Stimulated activated naive CD4-positive, alpha-beta T cell treated with Interleukin-2 at 50 U/mL for 16 hours (primary cell): ENCODE measurements around the gene ITGB1BP1.
"Not testable (repeated sequence)": the region's sequence is repeated elsewhere in the genome, so short reads cannot be mapped to it uniquely, and the experiment has no call there.

Source experiments
- DNase-seq: peaks from one replicate; lab custom pipeline; 2025; lab: John Stamatoyannopoulos, UW

The ITGB1BP1 gene

GRCh38 chr2:9400268-9401058 is 22.9 kb downstream of the ITGB1BP1 start:
- no peak for DNase-seq

GRCh38 chr2:9398881-9399780 is 24.2 kb downstream of the ITGB1BP1 start:
- no peak for DNase-seq

- DNase-seq = not testable (repeated sequence)
These were observed 25.1 kb downstream of the ITGB1BP1 start for GRCh38 chr2:9398251-9398650.

- DNase-seq = no peak
These were observed 26.1 kb downstream of the ITGB1BP1 start for GRCh38 chr2:9397201-9397600.

- DNase-seq = no peak
These were observed 28.5 kb downstream of the ITGB1BP1 start for GRCh38 chr2:9394816-9395215.

GRCh38 chr2:9392898-9393765 is 30.2 kb downstream of the ITGB1BP1 start:
- DNase-seq = no peak

- DNase-seq = no peak
These were observed 31.2 kb downstream of the ITGB1BP1 start for GRCh38 chr2:9391961-9392720.

GRCh38 chr2:9390991-9391390 is 32.3 kb downstream of the ITGB1BP1 start:
- DNase-seq = no peak

- no peak for DNase-seq
These were observed 33.0 kb downstream of the ITGB1BP1 start for GRCh38 chr2:9390151-9390850.

GRCh38 chr2:9388950-9389911 is 34.1 kb downstream of the ITGB1BP1 start:
- no peak for DNase-seq

- DNase-seq = no peak
These were observed 35.1 kb downstream of the ITGB1BP1 start for GRCh38 chr2:9388199-9388681.

- no peak for DNase-seq
These were observed 37.5 kb downstream of the ITGB1BP1 start for GRCh38 chr2:9385841-9386240.

GRCh38 chr2:9384521-9384920 is 38.8 kb downstream of the ITGB1BP1 start:
- DNase-seq = no peak

- no peak for DNase-seq
These were observed 40.6 kb downstream of the ITGB1BP1 start for GRCh38 chr2:9382604-9383235.

- DNase-seq = no peak
These were observed 42.4 kb downstream of the ITGB1BP1 start for GRCh38 chr2:9380702-9381628.

- no peak for DNase-seq
These were observed 44.0 kb downstream of the ITGB1BP1 start for GRCh38 chr2:9379391-9379755.

- DNase-seq = no peak
These were observed 44.6 kb downstream of the ITGB1BP1 start for GRCh38 chr2:9378433-9379390.
